ENCODE data around the gene EPS8.

EPS8 gene

DNA sequence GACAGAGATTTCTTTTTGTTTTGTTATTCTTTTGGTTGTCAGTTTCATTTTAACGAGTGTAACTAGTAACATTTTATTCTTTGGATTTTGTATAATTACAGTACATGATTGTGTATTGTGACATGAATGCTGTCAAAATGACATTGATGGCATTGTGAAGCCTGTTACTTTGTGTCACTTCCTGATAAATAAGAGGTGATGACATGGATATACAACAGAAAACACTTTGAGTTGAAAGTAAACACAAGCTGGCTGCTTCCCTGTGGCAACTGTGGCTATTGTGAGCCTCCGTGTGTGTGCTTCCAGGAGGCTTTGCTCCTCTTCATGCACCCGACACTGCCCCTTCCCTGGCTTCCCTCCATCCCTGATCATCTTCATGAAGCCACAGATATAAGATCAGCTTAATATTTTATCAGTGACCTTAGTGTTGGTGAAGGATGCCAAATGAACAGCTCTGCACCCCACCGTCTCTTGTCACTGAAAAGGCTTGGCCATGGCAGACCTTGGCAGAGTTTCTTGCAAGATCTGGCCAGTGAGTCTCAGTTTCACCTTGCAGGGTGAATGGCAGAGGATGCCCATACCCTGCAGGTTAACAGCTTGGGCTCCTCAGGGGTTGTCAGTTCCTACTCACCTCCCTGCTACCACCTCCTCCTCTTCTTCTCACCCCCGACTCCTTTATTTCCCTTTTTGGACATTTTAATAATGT lies 191.9 kb downstream of the EPS8 start:
- DNase-seq = peak in 1 of 2 experiments; percentile 30

DNA sequence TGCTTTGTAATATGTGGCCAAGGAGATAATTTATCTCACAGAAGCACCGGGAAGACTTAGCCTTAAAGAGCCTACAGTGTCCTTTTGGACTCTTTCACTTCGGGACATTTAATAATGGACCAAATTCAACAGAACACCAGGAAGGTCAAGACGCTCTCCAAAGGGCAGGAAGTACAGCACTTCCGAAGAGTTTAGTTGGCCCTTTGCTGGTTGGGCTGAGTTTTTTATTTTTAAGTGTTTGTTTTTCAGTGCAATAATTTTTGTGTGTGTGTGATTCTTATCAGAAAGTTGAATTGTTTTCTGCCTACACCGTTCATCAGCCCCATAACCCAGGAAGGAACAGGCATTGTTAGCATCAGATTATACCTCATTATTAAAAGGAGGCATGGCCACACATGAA lies 193.0 kb downstream of the EPS8 start:
- no peak for DNase-seq

- no peak for DNase-seq
Observed at GRCh38 chr12:15592934-15593333, 196.3 kb downstream of the EPS8 start.

DNA sequence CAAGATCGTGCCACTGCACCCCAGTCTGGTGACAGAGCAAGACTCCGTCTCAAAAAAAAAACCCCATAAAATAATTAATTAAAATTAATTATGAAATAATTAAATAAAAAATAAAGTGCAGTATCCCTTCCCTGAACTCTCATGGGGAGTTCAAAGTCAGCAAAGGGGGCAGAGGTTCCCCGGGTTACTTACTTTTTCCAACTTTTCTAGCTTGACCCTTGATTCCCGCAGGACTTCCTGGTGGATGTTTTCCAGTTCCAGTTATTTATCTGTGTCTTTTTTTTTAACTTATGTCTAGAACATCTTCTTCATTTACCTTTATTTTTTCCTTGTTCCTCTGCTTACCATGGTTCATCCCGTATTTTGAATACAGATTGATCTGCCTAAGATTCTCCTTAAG lies 197.4 kb downstream of the EPS8 start:
- no peak for DNase-seq

- DNase-seq = peak in 1 of 2 experiments; percentile 14
Observed at GRCh38 chr12:15590180-15590826, 198.9 kb downstream of the EPS8 start.

- no peak for DNase-seq
Observed at GRCh38 chr12:15589328-15590032, 199.7 kb downstream of the EPS8 start.

DNA sequence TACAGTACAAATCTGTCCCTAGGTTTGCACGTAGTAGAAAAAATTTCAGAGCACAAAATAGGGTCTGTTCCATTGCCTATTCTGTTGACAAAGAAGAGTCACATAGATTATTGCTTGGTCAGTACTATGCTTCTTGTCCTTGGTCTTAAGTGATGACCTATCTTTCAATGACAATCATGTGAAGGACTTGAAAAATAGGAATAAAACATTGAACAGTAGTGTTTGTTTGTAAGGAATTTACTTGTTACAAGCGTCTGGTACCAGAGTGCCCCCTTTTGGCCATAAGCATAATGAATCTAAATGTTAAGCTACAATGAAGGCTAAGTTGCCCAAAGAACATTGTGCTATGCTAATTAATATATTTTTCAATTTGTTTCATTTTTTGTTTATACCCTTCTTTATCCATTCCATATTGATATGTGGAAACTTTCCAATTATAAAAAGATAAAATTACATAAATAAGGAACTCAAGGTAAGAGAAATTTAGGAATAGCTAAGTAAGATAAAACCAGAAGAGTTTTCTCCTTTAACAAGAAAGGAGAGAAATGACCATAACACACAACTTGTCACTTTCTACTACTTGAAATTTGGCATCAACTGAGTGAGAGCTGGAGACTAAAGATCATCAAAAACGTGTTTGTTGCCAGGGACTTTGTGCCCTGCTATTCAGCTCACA lies 204.7 kb downstream of the EPS8 start:
- DNase-seq = no peak

- no peak for DNase-seq
Observed at GRCh38 chr12:15583804-15584203, 205.4 kb downstream of the EPS8 start.

DNA sequence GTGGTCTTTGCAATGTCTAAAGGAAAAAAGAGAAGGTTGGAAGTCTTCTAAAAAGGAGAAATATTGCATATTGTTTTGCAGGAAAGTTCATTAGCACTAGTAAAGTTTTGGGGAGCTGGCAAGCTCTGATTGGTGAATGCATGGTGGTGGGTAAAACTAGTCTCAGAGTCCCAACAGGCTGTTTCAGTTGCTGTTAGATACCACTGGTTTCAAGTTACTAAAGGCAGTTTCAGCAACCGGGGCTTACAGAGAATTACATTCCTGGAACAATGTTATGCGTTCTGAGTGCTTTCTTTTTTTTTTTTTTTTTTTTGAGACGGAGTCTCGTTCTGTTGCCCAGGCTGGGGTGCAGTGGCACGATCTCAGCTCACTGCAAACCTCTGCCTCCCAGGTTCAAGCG lies 208.2 kb downstream of the EPS8 start:
- no peak for DNase-seq

GRCh38 chr12:15580431-15580830 lies 208.8 kb downstream of the EPS8 start:
- DNase-seq = no peak

DNA sequence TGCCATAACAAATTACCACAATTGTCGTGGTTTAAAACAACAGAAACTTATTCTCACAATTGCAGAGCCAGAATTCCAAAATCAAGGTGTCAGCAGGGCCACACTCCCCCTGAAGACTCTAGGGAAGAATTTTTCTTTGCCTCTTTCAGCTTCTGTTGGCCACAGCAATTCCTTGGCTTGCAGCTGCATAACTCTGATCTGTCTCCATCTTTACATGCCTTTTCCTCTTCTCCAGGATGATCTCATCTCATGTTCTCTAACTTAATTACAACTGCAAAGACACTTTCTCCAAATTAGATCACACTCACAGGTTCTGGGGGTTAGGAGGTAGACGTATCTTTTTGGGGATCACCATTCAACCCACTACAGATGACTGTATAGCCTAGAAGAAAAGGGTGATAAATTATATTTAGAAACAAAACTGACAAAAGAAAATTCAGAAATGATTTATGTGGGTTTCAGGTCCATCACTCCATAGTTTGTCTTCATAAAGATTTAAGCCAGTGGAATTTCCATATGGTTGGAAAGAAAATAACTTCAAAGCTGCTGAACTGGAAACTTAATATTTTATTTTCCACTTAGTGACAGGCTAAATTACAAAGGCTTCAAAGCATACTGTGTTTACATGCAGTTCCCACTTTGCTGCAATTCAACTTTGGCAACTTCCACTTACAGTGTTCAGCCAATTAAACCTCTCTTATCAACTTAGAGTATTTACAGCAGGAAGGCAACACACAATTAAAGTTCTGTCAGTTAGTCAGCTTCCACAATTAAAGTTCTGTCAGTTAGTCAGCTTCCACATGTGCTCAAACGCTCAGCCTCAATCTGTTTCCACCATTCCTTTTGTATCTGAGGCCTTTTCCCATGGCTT lies 213.3 kb downstream of the EPS8 start:
- DNase-seq = no peak

- DNase-seq = no peak
Observed at GRCh38 chr12:15574353-15574752, 214.8 kb downstream of the EPS8 start.

Measured in cerebellar nuclear complex (tissue), 1 donor.